Measurements from ENCODE around the gene OTUD3.

Gene OTUD3

DNA sequence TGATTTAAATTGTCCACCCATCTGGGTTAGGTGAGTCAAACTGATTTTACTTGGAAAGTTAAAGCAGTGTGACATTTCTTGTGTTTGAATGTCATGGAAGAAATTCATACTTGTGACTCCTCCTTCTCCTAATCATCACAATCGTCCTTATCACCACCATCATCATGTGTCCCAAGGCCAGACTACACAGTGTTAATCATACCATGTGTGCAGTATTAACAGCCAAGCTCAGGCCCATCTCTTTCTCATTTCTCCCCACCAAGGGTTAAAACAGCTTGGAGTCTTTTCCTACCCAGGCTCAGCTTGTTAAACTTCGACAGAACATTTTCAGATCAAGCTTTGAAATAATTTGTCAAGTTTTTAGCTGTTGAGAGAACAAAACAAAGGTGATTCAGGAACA lies 63.7 kb downstream of the OTUD3 start:
- DNase-seq (ENCODE audit: low read depth in 1 of 2, low spot score in 1 of 2), result no peak
- Histone ChIP-seq H3K27ac (replicated peaks) (no peak overlapping the region), H3K4me3 (replicated peaks; ENCODE audit: insufficient read depth, low read length) (no peak overlapping the region), H3K27me3 (ENCODE audit: insufficient read depth, poor library complexity, severe bottlenecking) (peaks cover 6% of the 10 kb centered on the region)
- TF ChIP-seq REST (IDR thresholded peaks at IDR 0.05; ENCODE audit: insufficient replicate concordance, low read depth) (no peak), SPI1 (IDR thresholded peaks at IDR 0.05; ENCODE audit: borderline replicate concordance, low read depth) (no peak), GABPA (IDR thresholded peaks at IDR 0.05; ENCODE audit: low read depth) (no peak), CTCF (IDR thresholded peaks at IDR 0.05; ENCODE audit: insufficient read depth, low read length) (no peak), POLR2AphosphoS5 (IDR thresholded peaks at IDR 0.05; ENCODE audit: low read depth) (no peak)

DNA sequence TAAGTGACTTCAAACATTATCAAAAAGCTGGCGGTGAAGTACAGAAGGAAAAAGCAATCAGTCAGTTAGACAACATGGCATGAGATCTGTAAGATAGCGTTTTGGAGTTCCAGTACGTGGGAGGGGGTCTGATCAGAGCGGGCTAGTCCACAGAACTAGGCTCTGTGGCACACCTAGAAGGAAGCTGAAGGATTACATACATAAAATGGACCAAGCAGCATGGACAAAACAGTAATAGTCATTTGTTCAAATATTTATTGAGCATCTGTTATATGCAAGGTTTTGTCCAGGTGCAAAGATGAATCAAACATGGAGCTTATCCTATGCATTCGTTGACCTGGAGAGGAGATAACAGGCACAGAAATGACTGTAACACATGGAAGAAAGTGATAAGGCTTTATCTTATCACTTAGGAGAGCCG lies 64.1 kb downstream of the OTUD3 start:
- TF ChIP-seq CTCF (IDR thresholded peaks at IDR 0.05; ENCODE audit: insufficient read depth, low read length) (no peak), SPI1 (IDR thresholded peaks at IDR 0.05; ENCODE audit: borderline replicate concordance, low read depth) (no peak), POLR2AphosphoS5 (IDR thresholded peaks at IDR 0.05; ENCODE audit: low read depth) (no peak), GABPA (IDR thresholded peaks at IDR 0.05; ENCODE audit: low read depth) (no peak), REST (IDR thresholded peaks at IDR 0.05; ENCODE audit: insufficient replicate concordance, low read depth) (no peak)
- no peak overlapping the region for H3K27ac ChIP-seq (replicated peaks)
- H3K4me3 ChIP-seq (replicated peaks; ENCODE audit: insufficient read depth, low read length), result no peak overlapping the region
- peaks cover 6% of the 10 kb centered on the region for H3K27me3 ChIP-seq (ENCODE audit: insufficient read depth, poor library complexity, severe bottlenecking)
- no peak for DNase-seq (ENCODE audit: low read depth in 1 of 2, low spot score in 1 of 2)

DNA sequence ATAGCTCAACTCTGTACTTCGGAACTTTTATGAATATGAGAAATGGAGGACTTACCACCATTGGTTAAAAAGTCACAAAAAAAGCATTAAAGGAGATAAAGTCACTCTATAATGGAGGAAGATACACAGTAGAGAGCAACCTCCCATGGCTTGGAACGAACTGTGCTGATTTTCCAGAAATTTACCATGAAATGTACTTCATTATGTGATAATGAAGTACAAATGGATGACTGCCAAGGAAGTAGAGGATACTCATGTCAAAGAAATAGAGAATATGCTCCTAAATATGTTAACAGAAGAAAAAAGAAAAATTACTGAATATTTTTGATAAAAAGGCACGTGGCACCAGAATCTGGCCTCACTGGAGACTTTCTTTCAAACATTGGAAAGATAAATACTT lies 64.8 kb downstream of the OTUD3 start:
- TF ChIP-seq GABPA (IDR thresholded peaks at IDR 0.05; ENCODE audit: low read depth) (no peak), POLR2AphosphoS5 (IDR thresholded peaks at IDR 0.05; ENCODE audit: low read depth) (no peak), CTCF (IDR thresholded peaks at IDR 0.05; ENCODE audit: insufficient read depth, low read length) (no peak), SPI1 (IDR thresholded peaks at IDR 0.05; ENCODE audit: borderline replicate concordance, low read depth) (no peak), REST (IDR thresholded peaks at IDR 0.05; ENCODE audit: insufficient replicate concordance, low read depth) (no peak)
- DNase-seq (ENCODE audit: low read depth in 1 of 2, low spot score in 1 of 2), result no peak

More for the DNA sequence above, 64.8 kb downstream of the OTUD3 start:
- Histone ChIP-seq H3K4me3 (replicated peaks; ENCODE audit: insufficient read depth, low read length) (no peak overlapping the region), H3K27ac (replicated peaks) (no peak overlapping the region), H3K27me3 (ENCODE audit: insufficient read depth, poor library complexity, severe bottlenecking) (peaks cover 6% of the 10 kb centered on the region)

All from HL-60 (cell line).